IPS-NIHi11 (cell line): Measurements from ENCODE around the gene PVALEF.

Source experiments
- DNase-seq: peaks from one replicate; pipeline ENCODE4 v3.0.0; 2012; ENCODE audit warnings: mixed read lengths, low spot score

PVALEF gene

GRCh38 chr17:81183807-81184206 lies 18.5 kb downstream of the PVALEF start:
- DNase-seq, result no peak

GRCh38 chr17:81184555-81184954 lies 19.2 kb downstream of the PVALEF start:
- DNase-seq, result peak; percentile 78

- DNase-seq, result no peak
Observed at GRCh38 chr17:81186203-81186602, 20.9 kb downstream of the PVALEF start.

GRCh38 chr17:81187120-81187519 lies 21.8 kb downstream of the PVALEF start:
- no peak for DNase-seq

- DNase-seq, result no peak
Observed at GRCh38 chr17:81187586-81188490, 22.5 kb downstream of the PVALEF start.

- DNase-seq, result no peak
Observed at GRCh38 chr17:81188491-81188840, 23.2 kb downstream of the PVALEF start.

GRCh38 chr17:81189016-81189415 lies 23.7 kb downstream of the PVALEF start:
- DNase-seq, result no peak

- DNase-seq, result peak; percentile 78
Observed at GRCh38 chr17:81189670-81190530, 24.6 kb downstream of the PVALEF start.

GRCh38 chr17:81190591-81190990 lies 25.3 kb downstream of the PVALEF start:
- DNase-seq, result no peak

- no peak for DNase-seq
Observed at GRCh38 chr17:81191116-81191515, 25.8 kb downstream of the PVALEF start.

GRCh38 chr17:81191646-81192045 lies 26.3 kb downstream of the PVALEF start:
- no peak for DNase-seq

- peak; percentile 55 for DNase-seq
Observed at GRCh38 chr17:81192386-81193050, 27.2 kb downstream of the PVALEF start.

GRCh38 chr17:81193051-81193410 lies 27.7 kb downstream of the PVALEF start:
- DNase-seq, result no peak

GRCh38 chr17:81193470-81194224 lies 28.3 kb downstream of the PVALEF start:
- DNase-seq, result no peak

- DNase-seq, result no peak
Observed at GRCh38 chr17:81194225-81194760, 29.0 kb downstream of the PVALEF start.

- no peak for DNase-seq
Observed at GRCh38 chr17:81194941-81195901, 29.9 kb downstream of the PVALEF start.

- DNase-seq, result no peak
Observed at GRCh38 chr17:81195941-81196495, 30.7 kb downstream of the PVALEF start.

- no peak for DNase-seq
Observed at GRCh38 chr17:81196505-81197408, 31.4 kb downstream of the PVALEF start.

GRCh38 chr17:81197409-81197795 lies 32.1 kb downstream of the PVALEF start:
- DNase-seq, result no peak
